ENCODE results near the gene C9.
"Not testable (repeated sequence)": the region's sequence is repeated elsewhere in the genome, so short reads cannot be mapped to it uniquely, and the experiment has no call there.

C9 gene

DNA sequence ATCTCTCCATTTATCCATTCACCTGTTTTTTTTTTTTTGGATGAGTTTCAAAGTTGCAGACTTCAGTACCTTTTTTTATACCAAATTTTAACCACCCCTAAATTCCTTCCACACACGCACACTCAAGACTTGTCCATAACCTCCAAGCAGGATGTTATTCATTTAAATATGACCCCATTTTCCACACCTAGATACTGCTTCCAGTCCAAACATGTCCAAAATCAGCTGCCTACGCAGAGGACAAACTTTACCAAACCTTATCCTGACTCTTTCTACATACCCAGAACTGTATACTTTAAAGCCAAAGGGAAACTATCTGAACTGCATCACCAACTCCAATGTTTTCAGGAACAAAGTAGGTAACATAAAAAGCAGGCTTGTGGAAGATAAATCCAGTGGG lies 108.9 kb downstream of the C9 start:
- no peak for DNase-seq

DNA sequence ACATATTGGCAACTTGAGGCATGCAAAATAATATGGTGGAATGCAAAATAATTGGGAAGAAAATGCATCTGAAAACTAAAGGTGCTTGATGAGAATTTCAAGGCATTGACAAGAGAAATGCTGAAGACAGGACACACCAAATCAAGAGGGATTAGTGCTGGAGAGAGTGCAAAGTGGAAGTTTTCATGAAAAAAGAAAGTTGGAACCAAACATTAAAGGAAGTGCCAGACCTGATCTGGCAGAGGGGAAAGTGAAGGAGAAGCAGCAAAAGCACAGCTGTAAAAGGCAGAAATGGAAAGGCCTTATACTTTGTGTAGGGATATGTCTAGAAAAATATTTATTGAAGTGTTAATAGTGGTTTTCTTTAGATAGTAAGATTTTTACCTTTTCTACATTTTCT lies 109.6 kb downstream of the C9 start:
- no peak for DNase-seq

DNA sequence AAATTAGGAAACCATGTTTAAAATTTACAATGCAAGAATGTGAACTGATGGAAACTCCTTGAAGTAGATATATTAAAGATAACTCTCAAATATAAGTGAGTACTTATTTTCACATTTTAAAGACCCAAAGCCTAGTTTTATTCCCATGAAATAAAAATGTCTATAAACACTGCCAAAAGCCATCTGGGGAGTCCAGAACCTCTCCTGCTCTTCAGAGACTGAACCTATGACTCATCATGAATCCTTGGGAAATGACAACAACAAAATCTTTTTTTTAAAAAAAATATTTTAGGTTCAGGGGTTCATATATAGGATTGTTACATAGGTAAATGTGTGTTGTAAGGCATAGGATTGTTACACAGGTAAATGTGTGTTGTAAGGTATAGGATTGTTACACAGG lies 111.1 kb downstream of the C9 start:
- no peak for DNase-seq

DNA sequence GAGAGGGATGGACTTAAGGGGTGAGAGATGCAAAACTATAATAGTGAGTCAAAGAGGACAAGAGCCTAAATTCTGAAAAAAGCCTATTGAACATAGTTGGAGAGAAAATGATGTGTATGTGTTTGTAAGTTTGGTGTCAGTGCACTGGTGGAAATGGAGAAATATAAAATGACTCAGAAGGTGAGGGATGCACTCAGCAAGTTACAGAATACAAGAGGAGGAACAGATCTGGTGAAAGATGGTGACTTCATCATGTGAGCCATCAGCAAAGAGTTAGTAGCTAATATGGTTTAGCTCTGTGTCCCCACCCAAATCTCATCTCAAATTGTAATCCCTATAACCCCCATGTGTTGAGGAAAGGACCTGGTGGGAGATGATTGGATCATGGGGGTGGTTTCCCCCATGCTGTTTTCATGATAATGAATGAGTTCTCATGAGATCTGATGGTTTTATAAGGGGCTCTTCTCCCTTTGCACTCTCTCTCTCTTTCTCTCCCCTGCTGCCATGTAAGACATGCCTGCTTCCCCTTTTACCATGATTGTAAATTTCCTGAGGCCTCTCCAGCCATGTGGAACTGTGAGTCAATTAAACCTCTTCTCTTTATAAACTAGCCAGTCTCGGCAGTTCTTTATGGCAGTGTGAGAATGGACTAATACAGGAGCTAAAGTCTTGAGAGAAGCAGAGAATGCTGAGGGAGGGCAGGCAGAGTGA lies 114.6 kb downstream of the C9 start:
- DNase-seq, result no peak

DNA sequence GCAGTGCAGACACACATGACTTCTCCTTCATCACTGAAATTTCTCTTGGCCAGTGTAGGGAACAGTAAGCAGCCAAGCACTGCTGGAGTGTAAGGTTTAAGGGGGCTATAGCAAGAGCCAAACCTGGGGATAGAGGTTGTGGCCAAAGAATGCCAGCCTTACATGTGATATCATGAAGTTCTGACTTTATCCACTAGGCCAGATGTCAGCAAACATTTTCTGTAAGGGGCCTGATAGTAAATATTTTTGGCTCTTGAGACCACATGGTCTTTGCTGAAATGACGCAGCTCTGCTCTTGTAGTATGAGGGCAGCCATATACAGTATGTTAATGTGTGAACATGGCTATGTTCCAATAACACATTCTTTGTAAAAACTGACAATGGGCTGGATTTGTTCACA lies 115.2 kb downstream of the C9 start:
- DNase-seq, result no peak

DNA sequence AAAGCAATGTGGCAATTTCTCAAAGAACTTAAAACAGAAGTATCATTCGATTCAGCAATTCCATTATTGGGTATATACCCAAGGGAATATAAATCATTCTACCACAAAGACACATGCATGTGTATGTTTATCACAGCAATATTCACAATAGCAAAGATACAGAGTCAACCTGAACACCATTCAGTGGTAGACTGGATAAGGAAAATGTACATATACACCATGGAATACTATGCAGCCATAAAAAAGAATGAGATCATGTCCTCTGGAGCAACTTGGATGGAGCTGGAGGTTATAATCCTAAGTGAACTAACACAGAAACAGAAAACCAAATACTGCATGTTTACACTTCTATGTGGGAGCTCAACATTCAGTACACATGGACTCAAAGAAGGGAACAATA lies 123.5 kb downstream of the C9 start:
- no peak for DNase-seq

DNA sequence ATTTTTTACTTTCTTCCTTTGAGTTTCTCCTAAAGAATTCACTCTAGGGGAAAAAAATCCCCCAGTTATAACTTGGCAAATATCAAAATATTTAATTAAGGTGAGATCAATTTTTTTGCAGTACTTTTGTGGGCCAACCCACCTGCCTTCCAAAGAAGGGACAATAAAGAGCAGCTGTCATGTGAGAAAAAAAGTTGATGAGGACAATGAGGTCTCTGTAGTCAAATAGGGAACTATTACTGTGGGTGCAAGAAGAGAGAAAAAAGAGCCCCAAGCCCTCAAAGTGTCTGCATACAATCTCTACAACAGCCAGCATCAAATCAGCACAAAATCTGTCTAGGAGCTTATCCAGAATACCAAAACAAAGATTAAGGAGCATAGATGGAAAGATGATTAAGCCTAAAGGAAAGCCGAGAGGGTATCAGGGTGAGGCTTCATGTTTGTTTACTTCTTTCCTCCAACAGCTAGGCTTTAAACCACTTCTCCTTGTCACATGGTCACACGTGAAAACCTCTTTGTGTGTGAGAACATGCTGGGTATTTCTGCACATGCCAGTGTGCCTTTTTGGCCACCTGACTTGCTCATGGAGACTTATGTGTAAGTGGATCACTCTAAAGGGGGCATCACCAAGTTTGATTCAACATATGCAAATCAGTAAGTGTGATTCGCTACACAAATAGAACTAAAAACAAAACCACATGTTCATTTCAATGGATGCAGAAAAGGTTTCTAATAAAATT lies 125.8 kb downstream of the C9 start:
- no peak for DNase-seq

DNA sequence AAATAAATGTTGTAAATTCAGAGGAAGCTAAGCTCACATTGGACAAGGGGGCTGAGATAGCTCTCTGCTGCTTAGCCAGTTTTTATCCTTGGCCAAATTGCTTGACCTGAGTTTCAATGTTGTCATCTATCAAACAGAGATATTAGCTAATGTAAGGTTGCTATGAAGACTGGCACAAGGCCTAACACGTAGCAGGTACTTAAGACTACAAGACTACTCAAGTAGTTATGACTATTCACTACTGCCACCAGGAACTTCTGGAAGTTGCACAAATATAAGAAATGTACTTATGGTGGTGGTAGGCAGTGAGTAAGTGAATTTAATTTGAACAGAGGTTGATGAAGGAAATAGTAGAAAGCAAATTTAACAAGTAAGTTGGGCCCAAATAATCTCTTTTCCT lies 127.6 kb downstream of the C9 start:
- DNase-seq, result no peak

DNA sequence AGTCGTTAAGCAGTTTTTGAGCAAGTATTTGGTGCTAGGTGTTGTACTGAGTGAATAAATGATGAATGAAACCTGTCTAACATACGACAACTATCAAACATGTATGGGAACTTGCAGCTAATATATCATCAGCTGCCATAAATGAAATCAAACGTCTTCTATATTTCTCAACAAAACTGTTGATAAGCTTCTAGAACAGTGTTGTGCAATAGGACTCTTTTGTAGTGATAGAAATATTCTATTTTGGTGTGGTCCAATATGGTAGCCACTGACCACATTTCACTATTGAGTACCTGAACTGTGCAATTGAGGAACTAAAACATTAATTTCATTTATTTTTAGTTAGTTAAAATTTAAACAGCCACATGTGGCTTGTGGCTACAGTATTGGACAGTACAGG lies 128.6 kb downstream of the C9 start:
- DNase-seq, result no peak

DNA sequence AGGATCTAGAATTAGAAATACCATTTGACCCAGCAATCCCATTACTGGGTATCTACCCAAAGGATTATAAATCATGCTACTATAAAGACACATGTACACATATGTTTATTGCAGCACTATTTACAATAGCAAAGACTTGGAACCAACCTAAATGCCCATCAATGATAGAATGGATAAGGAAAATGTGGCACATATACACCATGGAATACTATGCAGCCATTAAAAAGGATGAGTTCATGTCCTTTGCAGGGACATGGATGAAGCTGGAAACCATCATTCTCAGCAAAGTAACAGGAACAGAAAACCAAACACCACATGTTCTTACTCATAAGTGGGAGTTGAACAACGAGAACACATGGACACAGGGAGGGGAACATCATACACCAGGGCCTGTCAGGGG lies 129.8 kb downstream of the C9 start:
- not testable (repeated sequence) for DNase-seq
